ENCODE measurements around the gene MTFR2. TPM values are rescaled to one million over a fixed set of nuclear protein-coding genes. Genes with fewer than 3 reads are reported as not detected.

MTFR2 gene
- total and polyA plus RNA-seq, 2 donors (not counting 3 experiments of a cell fraction or from before 2014, with no cell fraction given): 7.7 to 8.7 TPM

DNA sequence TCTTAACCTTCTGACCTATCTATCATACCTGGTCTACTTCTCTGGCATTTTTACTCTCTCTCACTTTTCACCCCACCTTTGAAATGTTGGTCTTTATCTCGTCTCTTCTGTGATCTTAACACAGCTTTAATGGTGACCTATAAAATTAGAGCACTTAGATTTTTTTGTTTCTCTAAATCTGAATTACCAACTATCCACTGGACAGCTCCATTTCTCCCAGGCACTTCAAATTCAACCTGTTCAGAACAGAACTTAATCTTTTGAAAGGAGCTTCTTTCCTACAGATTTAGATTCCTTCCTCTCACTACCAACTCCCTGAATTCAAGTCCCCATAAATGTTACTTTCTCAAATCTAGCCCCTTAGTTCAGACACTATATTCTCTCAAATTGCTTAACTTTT lies 15.0 kb upstream of the MTFR2 start:
- POLR2A ChIA-PET: no interaction called here

DNA sequence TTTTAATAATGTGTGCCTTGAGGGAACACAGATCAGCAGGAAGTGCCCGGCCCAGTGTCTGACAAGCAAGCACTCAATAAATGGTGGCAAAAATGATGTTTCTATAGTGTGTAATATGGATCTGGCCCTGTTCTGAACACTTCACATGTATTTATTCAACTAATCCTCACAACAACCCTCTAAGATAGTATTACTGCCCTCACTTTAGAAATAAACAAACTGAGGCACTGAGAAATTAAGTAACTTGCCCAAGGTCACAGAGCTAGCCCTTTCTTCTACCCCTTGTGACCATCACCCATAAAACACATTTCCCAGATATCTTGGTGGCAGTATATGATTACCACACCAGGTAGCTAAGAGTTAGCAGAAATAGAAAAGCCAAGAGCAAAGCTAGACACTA lies 12.8 kb upstream of the MTFR2 start:
- Histone ChIP-seq H2AFZ (ENCODE audit: low read depth, low read length) (no peak overlapping the region), H3K27me3 (ENCODE audit: control insufficient read depth in 2 of 2, insufficient read depth in 2 of 2, low read length in 2 of 2) (no peaks in the 10 kb centered on the region), H3K9me1 (replicated peaks; ENCODE audit: control insufficient read depth, extremely low read depth, insufficient read depth, low read length) (peaks cover 3% of the 10 kb centered on the region), H3K4me3 (replicated peaks in 1 of 3; ENCODE audit: insufficient read depth in 1 of 3, low read depth in 1 of 3, low read length in 3 of 3) (no peak overlapping the region), H3K9ac (replicated peaks; ENCODE audit: extremely low read depth, insufficient read depth, low read length) (no peak overlapping the region), H4K20me1 (replicated peaks; ENCODE audit: control insufficient read depth, extremely low read depth, insufficient read depth, low read length) (peaks cover 8% of the 10 kb centered on the region), H3K27ac (ENCODE audit: insufficient read depth, low read depth, low read length) (no peak overlapping the region), H3K36me3 (ENCODE audit: control insufficient read depth in 2 of 2, extremely low read depth in 1 of 2, insufficient read depth in 2 of 2, low read length in 2 of 2) (peaks cover 3 to 47% of the 10 kb centered on the region in 2 experiments), H3K4me1 (ENCODE audit: control insufficient read depth, extremely low read depth, insufficient read depth, low read length) (no peaks in the 10 kb centered on the region), H3K9me3 (replicated peaks; ENCODE audit: control insufficient read depth, insufficient read depth, low read length) (no peaks in the 10 kb centered on the region), H3K79me2 (ENCODE audit: control insufficient read depth, insufficient read depth, low read length) (peaks cover 53% of the 10 kb centered on the region), H3K4me2 (ENCODE audit: insufficient read depth, low read length) (no peak overlapping the region)
- intact Hi-C loops (cut with micrococcal nuclease) (no loop called here), dilution Hi-C loops (cut with MboI; ENCODE audit: extremely low pct_ligation_motif_present, low sequenced_read_pairs) (no loop called here)
- CTCF ChIA-PET: interaction anchor here (1.0 kb wide), 1 partner anchor 54 kb away, joined by 4 read pairs; no protein-coding TSS in a partner anchor
- DNase-seq (ENCODE audit: low read depth, low spot score): no peak
- POLR2A ChIA-PET: interaction anchor here (1.3 kb wide), 1 partner anchor 27 kb away, joined by 3 read pairs; no protein-coding TSS in a partner anchor
- BruUV-seq (replicated peaks): no TSS peak
- no peak for FAIRE-seq
- no peak for TF ChIP-seq POLR2A (IDR thresholded peaks at IDR 0.05; ENCODE audit: low read depth, low read length)
- TF ChIP-seq GATA2 (IDR thresholded peaks at IDR 0.05; ENCODE audit: insufficient read depth, insufficient read length, low read depth, low read length): no peak
- TF ChIP-seq FOS (IDR thresholded peaks at IDR 0.05; ENCODE audit: borderline replicate concordance, insufficient read depth, low read length): no peak
- TF ChIP-seq, protein P1, sequence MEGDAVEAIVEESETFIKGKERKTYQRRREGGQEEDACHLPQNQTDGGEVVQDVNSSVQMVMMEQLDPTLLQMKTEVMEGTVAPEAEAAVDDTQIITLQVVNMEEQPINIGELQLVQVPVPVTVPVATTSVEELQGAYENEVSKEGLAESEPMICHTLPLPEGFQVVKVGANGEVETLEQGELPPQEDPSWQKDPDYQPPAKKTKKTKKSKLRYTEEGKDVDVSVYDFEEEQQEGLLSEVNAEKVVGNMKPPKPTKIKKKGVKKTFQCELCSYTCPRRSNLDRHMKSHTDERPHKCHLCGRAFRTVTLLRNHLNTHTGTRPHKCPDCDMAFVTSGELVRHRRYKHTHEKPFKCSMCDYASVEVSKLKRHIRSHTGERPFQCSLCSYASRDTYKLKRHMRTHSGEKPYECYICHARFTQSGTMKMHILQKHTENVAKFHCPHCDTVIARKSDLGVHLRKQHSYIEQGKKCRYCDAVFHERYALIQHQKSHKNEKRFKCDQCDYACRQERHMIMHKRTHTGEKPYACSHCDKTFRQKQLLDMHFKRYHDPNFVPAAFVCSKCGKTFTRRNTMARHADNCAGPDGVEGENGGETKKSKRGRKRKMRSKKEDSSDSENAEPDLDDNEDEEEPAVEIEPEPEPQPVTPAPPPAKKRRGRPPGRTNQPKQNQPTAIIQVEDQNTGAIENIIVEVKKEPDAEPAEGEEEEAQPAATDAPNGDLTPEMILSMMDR (IDR thresholded peaks at IDR 0.05; ENCODE audit: extremely low read depth in 1 of 2, insufficient read depth in 1 of 2, low read depth in 1 of 2, low read length in 2 of 2): no peak
- no peak for TF ChIP-seq POLR2AphosphoS5 (IDR thresholded peaks at IDR 0.05; ENCODE audit: insufficient read depth, low read depth, low read length)
- TF ChIP-seq MYC (IDR thresholded peaks at IDR 0.05; ENCODE audit: low read depth, low read length): no peak
- no peak for TF ChIP-seq EZH2 (IDR thresholded peaks at IDR 0.05; ENCODE audit: borderline replicate concordance, low read depth, low read length, severe bottlenecking)

More for the DNA sequence above, 15.0 kb upstream of the MTFR2 start:
- no peak for DNase-seq (ENCODE audit: low read depth, low spot score)
- Histone ChIP-seq H3K36me3 (ENCODE audit: control insufficient read depth in 2 of 2, extremely low read depth in 1 of 2, insufficient read depth in 2 of 2, low read length in 2 of 2) (peaks cover 3 to 50% of the 10 kb centered on the region in 2 experiments), H2AFZ (ENCODE audit: low read depth, low read length) (no peak overlapping the region), H3K9ac (replicated peaks; ENCODE audit: extremely low read depth, insufficient read depth, low read length) (no peak overlapping the region), H3K9me1 (replicated peaks; ENCODE audit: control insufficient read depth, extremely low read depth, insufficient read depth, low read length) (no peaks in the 10 kb centered on the region), H3K79me2 (ENCODE audit: control insufficient read depth, insufficient read depth, low read length) (peaks cover 59% of the 10 kb centered on the region), H3K27me3 (ENCODE audit: control insufficient read depth in 2 of 2, insufficient read depth in 2 of 2, low read length in 2 of 2) (no peaks in the 10 kb centered on the region), H3K27ac (ENCODE audit: insufficient read depth, low read depth, low read length) (no peak overlapping the region), H3K4me2 (ENCODE audit: insufficient read depth, low read length) (no peak overlapping the region), H3K9me3 (replicated peaks; ENCODE audit: control insufficient read depth, insufficient read depth, low read length) (no peaks in the 10 kb centered on the region), H4K20me1 (replicated peaks; ENCODE audit: control insufficient read depth, extremely low read depth, insufficient read depth, low read length) (peaks cover 8% of the 10 kb centered on the region), H3K4me3 (replicated peaks in 1 of 3; ENCODE audit: insufficient read depth in 1 of 3, low read depth in 1 of 3, low read length in 3 of 3) (no peak overlapping the region), H3K4me1 (ENCODE audit: control insufficient read depth, extremely low read depth, insufficient read depth, low read length) (no peaks in the 10 kb centered on the region)
- FAIRE-seq: no peak
- TF ChIP-seq POLR2A (IDR thresholded peaks at IDR 0.05; ENCODE audit: low read depth, low read length) (no peak), GATA2 (IDR thresholded peaks at IDR 0.05; ENCODE audit: insufficient read depth, insufficient read length, low read depth, low read length) (no peak), FOS (IDR thresholded peaks at IDR 0.05; ENCODE audit: borderline replicate concordance, insufficient read depth, low read length) (no peak), POLR2AphosphoS5 (IDR thresholded peaks at IDR 0.05; ENCODE audit: insufficient read depth, low read depth, low read length) (no peak), MYC (IDR thresholded peaks at IDR 0.05; ENCODE audit: low read depth, low read length) (no peak)
- dilution Hi-C loops (cut with MboI; ENCODE audit: extremely low pct_ligation_motif_present, low sequenced_read_pairs): no loop called here
- CTCF ChIA-PET: interaction anchor here (0.7 kb wide), 1 partner anchor 15 kb away, joined by 3 read pairs; the partner anchor contains the start of gene MTFR2
- no TSS peak for BruUV-seq (replicated peaks)
- intact Hi-C loops (cut with micrococcal nuclease): no loop called here
